ENCODE results near the gene DLK1.

GRCh38 chr14:100688598-100689461 lies 37.9 kb upstream of the DLK1 start:
- no peak for TF ChIP-seq CTCF (conservative IDR thresholded peaks at IDR 0.05 in 1 of 2, IDR thresholded peaks at IDR 0.05 in 1 of 2; ENCODE audit: extremely low read depth in 1 of 2, insufficient read depth in 1 of 2, low read depth in 1 of 2, low read length in 2 of 2)
- no peak for TF ChIP-seq EZH2 (IDR thresholded peaks at IDR 0.05; ENCODE audit: borderline replicate concordance, low read length)
